Caki2 (cell line): Measurements from ENCODE around the gene CHAC2. TPM values are rescaled to one million over a fixed set of nuclear protein-coding genes. Genes with fewer than 3 reads are reported as not detected.
"Not testable (repeated sequence)": the region's sequence is repeated elsewhere in the genome, so short reads cannot be mapped to it uniquely, and the experiment has no call there.

Experiments
- DNase-seq: peaks from one replicate; pipeline ENCODE4 v3.0.0-alpha.2; 2015; ENCODE audit warnings: low read depth
- in situ Hi-C: cut with HindIII; loops from 2 replicates; pipeline ENCODE4 v1.10.0; 2016; ENCODE audit warnings: low sequenced_read_pairs, low pct_unique_long_range_greater_than_20kb, mixed read lengths
- total RNA-seq: library from RNA; depleted of rRNA; stranded (reverse); fragments of >200 nt; shearing (Covaris generic); gene quantifications from 2 replicates; pipeline ENCODE4 v1.2.3, GENCODE V29; 2014; ENCODE audit warnings: low replicate concordance; rRNA removed

The CHAC2 gene
- total RNA-seq, 1 experiment from 2014 or later = 24.5 TPM

GRCh38 chr2:53819634-53820033, 52.0 kb downstream of the CHAC2 start:
- DNase-seq = no peak
- in situ Hi-C loops = no loop called here

GRCh38 chr2:53820048-53820447, 52.4 kb downstream of the CHAC2 start:
- no peak for DNase-seq
- in situ Hi-C loops = no loop called here

DNA sequence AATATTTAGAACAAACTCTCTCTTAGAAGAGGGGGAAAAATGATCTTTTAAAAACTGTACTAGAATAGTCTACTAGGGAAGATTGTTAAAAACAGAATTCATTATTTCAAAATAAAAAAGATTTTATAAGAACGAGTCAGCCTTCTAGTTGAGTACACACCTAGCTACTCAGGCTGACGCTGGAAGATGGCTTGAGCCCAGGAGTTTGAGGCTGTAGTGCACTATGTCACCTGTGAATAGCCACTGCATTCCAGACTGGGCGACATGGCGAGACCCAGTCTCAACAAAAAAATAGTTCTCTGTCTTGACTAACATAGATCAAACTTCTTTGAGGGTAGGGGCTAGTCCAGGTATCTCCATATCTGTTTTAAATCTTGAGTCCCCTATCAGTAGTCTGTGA, 53.1 kb downstream of the CHAC2 start:
- DNase-seq = no peak
- in situ Hi-C loops = no loop called here

DNA sequence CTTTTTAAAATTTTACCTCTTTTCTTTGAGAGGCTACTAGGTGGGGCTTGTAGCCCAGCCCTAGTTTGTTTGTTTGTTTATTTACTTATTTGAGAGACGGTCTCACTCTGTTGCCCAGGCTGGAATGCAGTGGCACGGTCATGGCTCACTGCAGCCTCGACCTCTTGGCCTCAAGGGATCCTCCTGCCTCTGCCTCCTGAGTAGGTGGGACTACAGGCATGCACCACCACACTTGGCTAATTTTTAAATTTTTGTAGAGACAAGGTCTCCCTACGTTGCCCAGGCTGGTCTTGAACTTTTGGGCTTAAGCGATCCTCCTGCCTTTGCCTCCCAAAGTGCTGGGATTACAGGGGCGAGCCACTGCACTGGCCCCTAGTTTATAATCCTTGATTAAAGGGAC, 54.2 kb downstream of the CHAC2 start:
- in situ Hi-C loops = no loop called here

GRCh38 chr2:53823639-53824038, 56.0 kb downstream of the CHAC2 start:
- DNase-seq, in situ Hi-C loops: not testable (repeated sequence)

More for the DNA sequence above, 54.2 kb downstream of the CHAC2 start:
- DNase-seq = peak; percentile 6

Other genes starting within 250 kb of the CHAC2 start
- 15.9 and 20.0 TPM in 2 replicates for gene ASB3, start 19.1 kb downstream of the CHAC2 start, total RNA-seq
- gene ERLEC1, start 19.2 kb downstream of the CHAC2 start, total RNA-seq = 32.9 and 33.9 TPM in 2 replicates
- gene GPR75, start 92.2 kb downstream of the CHAC2 start, total RNA-seq = not detected in 2 replicates
- gene PSME4, start 203.2 kb downstream of the CHAC2 start, total RNA-seq = 10.5 and 13.0 TPM in 2 replicates